Upper lobe of left lung (tissue), 4 donors: ENCODE results near the gene PARP16.

Experiments used
- EP300 ChIP-seq, 4 donors: sonication (generic); formaldehyde crosslinking; IDR thresholded peaks; one replicate each; pipeline ENCODE4 v1.5.1; 2017; ENCODE audit warnings: antibody characterized with exemption in 4 of 4, control low read depth in 2 of 4
- POLR2AphosphoS5 ChIP-seq, 2 donors: sonication (generic); formaldehyde crosslinking; IDR thresholded peaks; one replicate each; pipeline ENCODE4 v1.5.1; 2017; ENCODE audit warnings: antibody characterized with exemption in 2 of 2
- TF ChIP-seq, protein P1 (sequence below), 6 experiments: fragments of 450-650 bp in 4 of 6; fragments of 200-600 bp in 2 of 6; sonication (generic) in 2 of 6; IDR thresholded peaks; one replicate each; pipeline ENCODE4 v1.5.1; 2016 to 2019; ENCODE audit warnings: antibody characterized with exemption in 6 of 6

DNA sequence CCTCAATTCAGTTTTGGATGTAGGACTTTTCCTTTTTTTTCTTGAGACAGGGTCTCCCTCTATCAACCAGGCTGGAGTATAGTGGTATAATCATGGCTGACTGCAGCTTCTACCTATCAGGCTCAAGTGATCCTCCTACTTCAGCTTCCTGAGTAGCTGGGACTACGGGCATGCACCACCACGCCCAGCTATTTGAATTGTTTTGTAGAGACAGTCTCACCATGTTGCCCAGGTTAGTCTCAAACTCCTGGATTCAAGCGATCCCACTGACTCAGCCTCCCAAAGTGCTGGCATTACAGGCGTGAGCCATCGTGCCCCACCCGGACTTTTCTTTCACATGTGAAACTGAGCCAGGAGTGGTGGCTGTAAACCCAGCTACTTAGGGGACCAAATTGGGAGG, 21.3 kb upstream of the PARP16 start:
- no peak for TF ChIP-seq POLR2AphosphoS5 (IDR thresholded peaks at IDR 0.05)
- TF ChIP-seq EP300 (IDR thresholded peaks at IDR 0.05), result no peak
- TF ChIP-seq, protein P1, sequence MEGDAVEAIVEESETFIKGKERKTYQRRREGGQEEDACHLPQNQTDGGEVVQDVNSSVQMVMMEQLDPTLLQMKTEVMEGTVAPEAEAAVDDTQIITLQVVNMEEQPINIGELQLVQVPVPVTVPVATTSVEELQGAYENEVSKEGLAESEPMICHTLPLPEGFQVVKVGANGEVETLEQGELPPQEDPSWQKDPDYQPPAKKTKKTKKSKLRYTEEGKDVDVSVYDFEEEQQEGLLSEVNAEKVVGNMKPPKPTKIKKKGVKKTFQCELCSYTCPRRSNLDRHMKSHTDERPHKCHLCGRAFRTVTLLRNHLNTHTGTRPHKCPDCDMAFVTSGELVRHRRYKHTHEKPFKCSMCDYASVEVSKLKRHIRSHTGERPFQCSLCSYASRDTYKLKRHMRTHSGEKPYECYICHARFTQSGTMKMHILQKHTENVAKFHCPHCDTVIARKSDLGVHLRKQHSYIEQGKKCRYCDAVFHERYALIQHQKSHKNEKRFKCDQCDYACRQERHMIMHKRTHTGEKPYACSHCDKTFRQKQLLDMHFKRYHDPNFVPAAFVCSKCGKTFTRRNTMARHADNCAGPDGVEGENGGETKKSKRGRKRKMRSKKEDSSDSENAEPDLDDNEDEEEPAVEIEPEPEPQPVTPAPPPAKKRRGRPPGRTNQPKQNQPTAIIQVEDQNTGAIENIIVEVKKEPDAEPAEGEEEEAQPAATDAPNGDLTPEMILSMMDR (IDR thresholded peaks at IDR 0.05), result no peak
